Mesenteric fat pad (tissue), 1 donor: ENCODE measurements around the gene UGT1A8. TPM values are rescaled to one million over a fixed set of nuclear protein-coding genes. Genes with fewer than 3 reads are reported as not detected.
"Not testable (repeated sequence)": the region's sequence is repeated elsewhere in the genome, so short reads cannot be mapped to it uniquely, and the experiment has no call there.

ENCODE experiments used
- DNase-seq: peaks from one replicate; pipeline ENCODE4 v3.0.0-alpha.2; 2020; ENCODE audit warnings: low spot score
- total RNA-seq: library from RNA; stranded (reverse); fragmentation: NEBNext Ultra II Directional; extraction: Animal tissue kit (Norgen Biotek cat#: 25700); gene quantifications from one replicate; pipeline ENCODE4 v1.2.1, GENCODE V29; 2021
- donor health status: DM: yes; HTN: yes; CAD: no.

UGT1A8 gene
- total RNA-seq, 1 donor from 2014 or later, result not detected

DNA sequence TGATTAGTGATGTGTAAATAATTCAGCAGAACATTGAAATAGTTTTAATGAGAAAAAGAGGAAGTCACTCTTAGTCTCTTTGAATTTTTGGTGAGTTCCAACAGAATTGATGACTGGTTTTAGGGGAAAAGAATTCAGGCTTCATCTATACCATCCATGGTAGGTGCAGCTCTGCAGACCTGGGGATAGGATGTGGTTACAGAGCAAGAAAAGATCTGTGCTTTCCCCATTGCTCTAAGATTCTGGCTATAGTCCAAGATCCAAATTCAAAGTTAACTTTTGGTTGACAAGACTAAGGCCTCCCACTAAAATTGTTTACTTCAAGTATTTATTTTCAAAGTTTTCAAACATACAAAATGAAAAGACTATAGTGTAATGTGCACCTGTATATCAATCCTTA lies 22.4 kb downstream of the UGT1A8 start:
- DNase-seq, result no peak

DNA sequence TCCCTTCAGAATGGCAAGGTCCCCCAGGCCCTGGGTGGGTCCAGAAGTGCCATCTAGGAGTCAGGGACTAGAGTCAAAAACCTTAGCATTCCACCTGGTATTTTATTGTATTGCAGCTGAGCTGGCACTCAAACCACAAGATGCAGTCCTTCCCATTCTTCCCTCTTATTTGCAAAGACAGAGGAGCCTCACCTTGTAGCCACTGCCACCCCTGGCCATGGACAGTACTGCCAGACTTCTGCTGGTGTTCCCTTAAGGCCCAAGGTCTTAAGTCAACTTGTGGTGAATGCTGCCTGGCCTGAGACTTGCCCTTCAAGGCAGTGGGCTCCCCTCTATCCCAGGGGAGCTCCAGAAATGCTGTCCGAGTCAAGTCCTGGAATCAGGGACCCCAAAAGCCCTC lies 25.7 kb downstream of the UGT1A8 start:
- DNase-seq, result no peak

DNA sequence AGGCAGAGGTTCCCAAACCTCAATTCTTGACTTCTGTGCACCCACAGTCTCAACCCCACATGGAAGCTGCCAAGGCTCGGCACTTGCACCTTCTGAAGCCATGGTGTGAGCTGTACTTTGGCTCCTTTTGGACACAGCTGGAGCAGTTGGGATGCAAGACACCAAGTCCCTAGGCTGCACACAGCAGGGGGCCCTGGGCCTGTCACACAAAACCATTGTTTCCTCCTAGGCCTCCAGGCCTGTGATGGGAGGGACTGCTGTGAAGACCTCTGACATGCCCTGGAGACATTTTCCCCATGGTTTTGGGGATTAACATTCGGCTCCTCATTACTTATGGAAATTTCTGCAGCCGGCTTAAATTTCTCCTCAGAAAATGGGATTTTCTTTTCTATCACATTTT lies 28.6 kb downstream of the UGT1A8 start:
- not testable (repeated sequence) for DNase-seq

DNA sequence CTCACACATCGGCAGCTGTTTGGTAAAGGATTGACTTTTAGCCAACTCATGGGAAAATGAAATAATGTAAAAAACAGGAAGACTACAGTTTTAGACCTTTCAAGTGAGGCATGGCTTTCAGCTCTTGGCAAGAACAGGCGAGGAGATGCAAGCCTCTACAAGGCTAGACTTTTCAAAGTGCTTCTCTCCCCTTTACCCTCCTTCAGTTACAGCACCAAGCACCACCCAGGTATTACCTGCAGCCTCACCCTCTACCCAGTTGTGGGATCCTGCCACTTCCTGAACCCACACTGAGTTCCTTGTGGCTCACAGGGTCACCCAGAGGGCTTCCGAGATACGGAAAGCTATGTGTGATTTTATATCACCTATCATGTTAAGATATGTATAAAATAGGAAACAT lies 33.5 kb downstream of the UGT1A8 start:
- DNase-seq, result no peak

DNA sequence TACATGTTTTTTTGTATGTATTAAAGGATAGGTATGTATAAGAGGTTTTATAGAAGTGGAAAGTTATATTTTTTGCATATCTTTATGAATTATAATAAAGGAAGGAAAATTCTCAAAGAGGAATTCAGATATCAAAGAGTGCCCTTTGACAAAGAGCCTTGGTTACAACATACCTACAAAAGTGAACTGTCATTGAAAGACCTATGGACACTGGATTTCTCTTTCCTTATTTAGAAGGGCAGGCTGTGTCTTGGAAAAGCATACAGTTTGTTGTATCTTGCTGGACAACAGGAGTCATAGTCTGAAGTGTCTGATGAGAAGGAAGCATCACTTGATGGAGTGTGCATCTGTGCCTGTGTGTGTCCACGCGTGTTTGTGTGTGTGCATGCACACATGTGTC lies 34.0 kb downstream of the UGT1A8 start:
- DNase-seq, result no peak

DNA sequence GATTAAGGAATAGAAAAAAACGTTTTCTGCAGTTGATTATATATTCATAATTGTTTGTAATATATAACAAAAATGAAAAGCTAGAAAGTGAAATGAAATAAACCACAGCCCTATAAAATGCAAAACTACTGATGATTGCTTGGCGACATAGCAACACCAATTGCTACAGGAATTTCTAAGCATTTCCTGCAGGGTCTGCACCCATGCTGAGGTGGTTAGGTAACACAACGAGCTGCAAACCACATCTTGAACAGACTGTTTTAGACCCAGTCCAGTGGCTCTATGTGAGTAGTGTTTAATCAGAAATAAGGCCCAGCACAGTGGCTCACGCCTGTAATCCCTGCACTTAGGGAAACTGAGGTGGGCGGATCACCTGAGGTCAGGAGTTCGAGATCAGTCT lies 37.1 kb downstream of the UGT1A8 start:
- DNase-seq, result no peak

DNA sequence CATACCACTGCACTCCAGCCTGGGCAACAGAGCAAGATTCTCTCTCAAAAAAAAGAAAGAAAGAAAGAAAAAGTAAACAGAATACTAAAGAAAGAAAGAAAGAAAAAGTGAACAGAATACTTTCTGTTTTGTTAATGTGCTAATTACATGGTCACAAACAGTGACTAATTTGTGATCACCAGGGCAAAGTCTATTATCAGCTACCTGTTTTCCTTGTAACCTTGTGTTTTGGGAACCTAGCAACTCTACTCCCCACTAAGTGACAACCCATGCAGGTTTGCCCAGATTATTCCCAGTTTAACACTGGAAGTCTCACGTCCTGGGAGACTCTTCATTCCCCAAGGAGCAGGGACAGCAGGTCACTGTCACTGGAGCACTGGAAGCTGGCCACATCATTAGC lies 37.6 kb downstream of the UGT1A8 start:
- DNase-seq, result no peak

DNA sequence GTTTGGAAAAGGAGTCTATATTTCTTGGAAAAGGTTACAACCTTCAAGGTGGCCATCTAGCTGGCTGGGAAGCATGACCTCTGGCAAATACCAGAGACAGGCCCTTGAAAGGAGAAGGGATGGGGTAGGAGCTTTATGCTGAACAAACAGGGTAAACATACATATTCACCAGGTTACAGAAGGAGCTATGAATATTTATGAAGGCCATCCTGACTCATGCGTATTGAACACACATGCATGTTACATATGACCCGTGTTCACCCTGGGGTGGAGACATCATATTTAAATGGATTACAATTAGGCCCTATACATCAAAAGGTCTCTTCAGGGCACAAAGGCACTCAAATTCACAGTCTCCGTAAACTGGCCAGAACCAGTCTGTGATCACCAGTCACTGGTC lies 38.5 kb downstream of the UGT1A8 start:
- not testable (repeated sequence) for DNase-seq

DNA sequence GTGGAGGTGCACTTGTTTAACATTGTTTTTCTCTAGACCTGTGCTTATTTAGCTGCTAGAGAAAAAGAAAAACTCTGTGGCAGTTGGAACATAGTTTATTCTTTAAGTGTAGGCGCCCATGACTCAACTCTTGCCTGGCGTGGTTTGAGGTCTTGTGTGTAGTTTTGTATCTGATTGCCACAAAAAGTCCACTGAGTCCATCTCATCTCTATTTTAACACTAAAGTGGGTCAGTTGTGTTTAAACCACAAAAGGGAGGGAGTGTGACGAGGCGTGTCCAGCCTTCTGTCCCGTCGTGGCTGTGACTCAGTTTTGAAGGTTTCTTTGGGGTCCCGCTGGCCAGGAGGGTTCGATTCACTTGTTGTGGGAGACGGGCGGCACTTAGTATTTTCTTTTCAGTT lies 39.0 kb downstream of the UGT1A8 start:
- no peak for DNase-seq

DNA sequence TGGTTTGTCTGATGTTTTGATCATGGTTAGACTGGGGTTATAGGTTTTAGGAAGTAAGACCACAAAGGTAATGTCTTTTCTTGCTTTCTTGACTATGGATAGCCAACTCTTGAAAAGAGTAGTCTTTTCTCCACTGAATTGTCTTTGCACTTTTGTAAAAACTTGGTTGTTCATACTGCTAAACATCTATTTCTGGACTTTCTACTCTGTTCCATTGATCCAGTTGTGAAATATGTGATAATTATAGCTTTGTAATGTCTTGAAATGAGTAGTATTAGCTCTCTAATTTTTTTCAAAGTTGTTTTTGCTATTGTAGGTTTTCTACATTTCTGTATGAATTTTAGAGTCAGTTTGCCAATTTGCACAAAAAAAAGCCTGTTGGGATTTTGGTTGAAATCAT lies 41.2 kb downstream of the UGT1A8 start:
- DNase-seq, result no peak

DNA sequence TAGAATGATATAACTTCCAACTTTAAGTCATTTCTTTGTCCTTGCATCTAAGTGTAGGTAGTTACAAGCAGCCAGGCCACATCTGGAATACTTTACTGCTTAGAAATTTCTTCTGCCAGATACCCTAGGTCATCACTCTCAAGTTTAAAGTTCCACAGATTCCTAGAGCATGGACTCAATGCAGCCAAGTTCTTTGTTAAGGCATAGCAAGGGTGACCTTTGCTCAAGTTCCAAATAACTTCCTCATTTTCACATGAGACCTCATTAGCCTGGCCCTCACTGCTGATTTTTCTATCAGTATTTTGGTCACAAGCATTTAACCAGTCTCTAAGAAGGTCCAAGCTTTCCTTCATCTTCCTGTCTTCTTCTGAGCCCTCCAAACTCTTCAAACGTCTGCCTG lies 46.5 kb downstream of the UGT1A8 start:
- DNase-seq, result no peak

DNA sequence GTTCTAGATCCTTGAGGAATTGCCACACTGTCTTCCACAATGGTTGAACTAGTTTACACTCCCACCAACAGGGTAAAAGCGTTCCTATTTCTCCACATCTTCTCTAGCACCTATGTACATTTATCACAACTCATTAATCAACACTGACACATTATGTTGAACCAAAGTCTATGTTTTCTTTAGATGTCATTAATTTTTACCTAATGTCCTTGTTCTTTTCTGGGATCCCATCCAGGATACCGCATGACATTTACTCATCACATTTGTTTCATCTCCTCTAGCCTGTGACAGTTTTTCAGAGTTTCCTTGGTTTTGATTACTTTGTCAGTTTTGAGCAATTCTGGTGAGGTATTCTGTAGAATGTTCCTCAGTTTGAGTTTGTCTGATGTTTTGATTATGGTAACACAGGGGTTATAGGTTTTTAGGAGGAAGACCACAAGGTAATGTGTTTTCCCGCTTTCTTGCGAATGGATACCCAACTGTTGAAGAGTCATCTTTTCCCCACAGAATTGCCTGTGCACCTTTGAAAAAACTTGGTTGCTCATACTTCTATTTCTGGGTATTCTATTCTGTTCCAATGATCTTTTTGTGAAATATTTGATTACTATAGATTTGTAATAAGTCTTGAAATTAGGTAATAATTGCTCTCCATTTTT lies 51.3 kb downstream of the UGT1A8 start:
- DNase-seq, result no peak

DNA sequence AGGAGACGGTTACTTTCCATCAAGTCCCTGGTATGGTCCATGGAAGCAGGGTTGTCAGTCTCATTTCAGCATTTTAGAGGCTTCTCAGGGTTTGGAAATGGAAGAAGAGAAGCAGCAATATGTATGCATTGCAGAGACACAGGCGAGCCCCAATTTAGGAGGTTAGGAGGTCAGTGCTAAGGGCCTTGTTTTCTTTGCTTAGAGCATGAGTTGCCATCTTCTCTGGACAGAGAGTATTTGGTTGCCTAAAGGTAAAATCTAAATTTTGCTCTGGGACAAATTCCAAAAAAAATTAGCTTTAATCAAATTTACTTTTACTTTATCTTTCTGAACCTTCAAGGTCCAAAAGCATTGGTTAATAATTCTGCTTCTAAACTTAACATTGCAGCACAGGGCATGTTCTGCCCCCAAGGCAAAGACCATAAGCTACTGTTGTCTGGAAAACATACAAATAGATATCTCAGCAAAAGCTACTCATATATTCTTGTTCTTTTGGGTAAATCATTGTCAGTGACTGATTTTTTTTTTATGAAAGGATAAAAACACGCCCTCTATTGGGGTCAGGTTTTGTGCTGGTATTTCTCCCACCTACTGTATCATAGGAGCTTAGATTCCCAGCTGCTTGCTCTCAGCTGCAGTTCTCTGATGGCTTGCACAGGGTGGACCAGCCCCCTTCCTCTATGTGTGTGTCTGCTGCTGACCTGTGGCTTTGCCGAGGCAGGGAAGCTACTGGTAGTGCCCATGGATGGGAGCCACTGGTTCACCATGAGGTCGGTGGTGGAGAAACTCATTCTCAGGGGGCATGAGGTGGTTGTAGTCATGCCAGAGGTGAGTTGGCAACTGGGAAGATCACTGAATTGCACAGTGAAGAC lies 54.1 kb downstream of the UGT1A8 start, which contains the start of gene UGT1A9:
Gene UGT1A9, plus strand, starts transcription at position 609 of the 872 bp plus-strand sequence. Its CDS starts 37 bp downstream, at position 646.
- DNase-seq, result no peak

DNA sequence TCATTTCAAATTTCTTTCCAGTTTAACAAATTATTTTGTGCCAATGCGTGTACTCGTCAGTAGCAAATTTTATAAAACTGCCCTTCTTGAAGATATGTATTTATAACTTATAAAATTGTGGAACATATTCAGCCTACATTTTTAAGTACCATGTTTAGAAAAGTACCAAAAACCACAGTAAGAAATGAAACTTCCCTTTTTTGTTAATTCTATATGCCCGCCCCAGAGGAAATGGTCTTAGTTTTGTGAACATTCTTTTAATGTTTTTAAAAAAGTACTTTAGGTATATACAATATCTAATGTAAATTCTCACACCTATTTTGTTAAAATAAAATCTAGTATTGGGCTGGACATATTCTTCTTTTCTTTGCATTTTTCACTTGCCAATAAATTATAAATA lies 55.5 kb downstream of the UGT1A8 start:
- no peak for DNase-seq

DNA sequence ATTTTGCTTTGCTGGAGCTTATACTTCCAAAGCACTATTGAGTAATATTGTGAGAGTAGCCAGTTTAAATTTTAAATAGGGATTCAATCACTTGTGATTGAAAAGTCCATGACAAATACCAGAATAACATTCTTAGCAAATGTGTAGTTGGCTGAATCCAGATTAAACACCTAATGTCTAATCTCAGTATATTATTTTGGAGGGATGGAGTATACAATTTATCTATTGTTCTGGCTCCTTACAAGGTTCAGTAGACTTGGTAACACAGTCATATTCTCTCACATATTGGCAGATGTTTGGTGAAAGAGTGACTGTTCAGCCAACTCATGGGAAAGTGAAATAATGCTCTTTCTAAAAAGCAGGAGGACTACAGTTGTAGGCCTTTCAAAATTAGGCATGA lies 56.5 kb downstream of the UGT1A8 start:
- DNase-seq, result no peak

DNA sequence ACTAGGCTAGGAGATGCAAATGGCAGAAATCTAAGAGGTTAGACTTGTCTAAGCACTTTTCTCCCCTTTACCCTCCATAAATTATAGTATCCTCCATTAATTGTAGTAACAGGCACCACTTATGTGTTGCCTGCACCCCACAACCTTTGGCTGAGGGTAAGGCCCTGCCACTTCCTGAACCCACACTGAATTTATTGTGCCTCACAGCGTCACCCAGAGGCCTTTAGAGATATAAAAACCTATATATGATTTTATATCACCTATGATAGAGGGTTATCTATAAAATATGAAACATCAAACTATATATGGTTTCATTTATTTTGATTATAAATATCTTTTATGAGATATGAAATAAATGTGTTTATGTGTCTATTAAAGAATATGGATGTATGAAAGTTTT lies 56.9 kb downstream of the UGT1A8 start:
- no peak for DNase-seq

DNA sequence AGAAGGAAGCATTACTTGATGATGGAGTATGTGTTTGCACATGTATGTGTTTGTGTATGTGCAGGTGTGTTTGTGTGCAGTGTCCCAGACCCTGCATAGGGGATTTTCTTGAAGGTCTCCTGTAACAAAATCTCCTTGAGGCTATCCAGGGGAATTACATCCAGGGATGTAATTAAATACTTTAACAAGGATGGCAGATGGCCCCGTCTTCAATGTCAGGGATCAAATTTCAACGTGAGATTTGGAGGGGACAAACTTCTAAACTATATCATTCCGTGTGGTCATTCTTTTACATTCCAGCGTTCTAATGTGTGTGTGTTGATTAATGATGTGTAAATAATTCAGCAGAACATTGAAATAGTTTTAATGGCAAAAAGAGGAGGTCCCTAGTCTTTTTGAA lies 57.6 kb downstream of the UGT1A8 start:
- DNase-seq, result no peak

DNA sequence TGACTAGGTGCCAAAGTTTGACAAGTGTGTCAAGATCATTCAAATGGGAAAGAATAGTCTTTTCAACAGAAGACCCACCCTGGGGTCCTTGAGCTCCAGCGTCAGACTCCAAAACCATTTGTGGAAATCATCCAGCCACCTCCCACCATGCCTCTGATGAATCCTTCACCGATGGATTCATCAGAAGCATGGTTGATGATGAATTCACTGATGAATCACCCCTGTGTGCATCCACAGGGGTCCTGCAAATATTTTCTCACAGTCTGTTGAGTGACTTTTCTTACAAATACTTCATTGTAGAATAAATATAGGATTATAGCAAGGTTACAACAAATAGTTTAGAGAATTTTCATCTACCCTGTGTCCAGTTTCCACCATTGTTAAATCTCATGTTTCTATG lies 58.6 kb downstream of the UGT1A8 start:
- no peak for DNase-seq

DNA sequence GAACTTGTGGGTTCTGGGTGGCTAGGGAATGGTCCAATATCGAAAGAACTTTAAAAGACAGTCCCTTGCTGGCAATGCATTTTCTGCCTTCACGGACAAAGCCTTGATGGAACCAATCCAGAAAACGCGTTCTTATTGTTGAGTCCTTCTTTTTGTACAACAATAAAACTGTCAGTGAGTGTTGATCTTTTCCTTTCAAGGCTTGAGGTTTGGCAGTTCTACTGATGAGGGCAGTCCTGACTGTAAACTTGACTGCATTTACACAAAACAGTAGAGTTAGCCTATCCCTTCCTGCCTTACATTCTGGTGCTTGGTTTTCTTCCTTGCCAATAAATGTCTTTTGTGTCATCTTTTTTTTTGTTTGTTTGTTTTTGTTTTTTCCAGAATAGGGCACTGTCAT lies 61.8 kb downstream of the UGT1A8 start:
- no peak for DNase-seq

DNA sequence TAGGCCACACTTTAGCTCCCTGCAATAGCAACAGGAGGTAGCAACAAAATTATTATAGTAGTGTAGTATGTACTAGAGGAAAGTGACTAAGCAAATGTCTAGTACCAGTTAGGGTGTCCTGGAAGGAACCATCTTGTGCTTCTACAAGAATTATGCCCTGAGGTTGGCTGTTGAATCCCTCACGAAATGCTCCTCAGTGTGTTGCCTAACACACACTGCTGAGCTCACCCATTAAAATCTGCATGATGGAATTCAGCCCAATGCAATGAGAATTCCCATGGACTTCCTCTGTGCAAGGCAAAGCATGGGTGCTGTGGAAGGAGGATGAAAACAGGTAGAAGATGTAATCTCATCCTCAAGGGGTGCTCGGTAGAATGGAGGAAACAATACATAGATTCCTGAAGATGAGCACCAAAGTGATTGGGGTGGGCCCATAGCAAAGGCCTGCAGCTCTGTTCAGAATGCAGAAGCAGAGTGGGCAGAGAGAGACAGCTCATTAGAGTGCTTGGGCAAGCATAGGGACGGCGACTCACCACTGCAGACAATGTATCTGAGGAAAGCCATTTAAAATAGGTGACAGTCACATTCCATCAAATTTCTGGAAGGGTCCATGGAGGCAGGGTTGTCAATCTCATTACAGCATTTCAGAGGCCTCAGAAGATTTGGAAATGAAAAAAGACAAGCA lies 63.1 kb downstream of the UGT1A8 start:
- DNase-seq, result no peak

DNA sequence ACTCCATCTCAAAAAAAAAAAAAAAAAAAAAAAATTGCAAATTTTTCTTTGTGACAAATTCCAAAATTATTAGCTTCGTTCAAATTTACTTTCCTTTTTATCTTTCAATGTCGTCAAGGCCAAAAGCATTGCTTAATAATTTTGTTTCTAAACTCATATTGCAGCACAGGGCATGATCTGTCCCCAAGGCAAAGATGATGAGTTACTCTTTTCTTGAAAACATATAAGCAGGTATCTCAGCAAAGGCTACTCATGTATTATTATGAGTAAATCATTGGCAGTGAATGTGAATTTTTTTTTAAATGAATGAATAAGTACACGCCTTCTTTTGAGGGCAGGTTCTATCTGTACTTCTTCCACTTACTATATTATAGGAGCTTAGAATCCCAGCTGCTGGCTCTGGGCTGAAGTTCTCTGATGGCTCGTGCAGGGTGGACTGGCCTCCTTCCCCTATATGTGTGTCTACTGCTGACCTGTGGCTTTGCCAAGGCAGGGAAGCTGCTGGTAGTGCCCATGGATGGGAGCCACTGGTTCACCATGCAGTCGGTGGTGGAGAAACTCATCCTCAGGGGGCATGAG lies 64.2 kb downstream of the UGT1A8 start, which contains the start of gene UGT1A7:
Gene UGT1A7, plus strand, starts transcription at position 381 of the 579 bp plus-strand sequence. Its CDS starts 37 bp downstream, at position 418.
- DNase-seq, result no peak

DNA sequence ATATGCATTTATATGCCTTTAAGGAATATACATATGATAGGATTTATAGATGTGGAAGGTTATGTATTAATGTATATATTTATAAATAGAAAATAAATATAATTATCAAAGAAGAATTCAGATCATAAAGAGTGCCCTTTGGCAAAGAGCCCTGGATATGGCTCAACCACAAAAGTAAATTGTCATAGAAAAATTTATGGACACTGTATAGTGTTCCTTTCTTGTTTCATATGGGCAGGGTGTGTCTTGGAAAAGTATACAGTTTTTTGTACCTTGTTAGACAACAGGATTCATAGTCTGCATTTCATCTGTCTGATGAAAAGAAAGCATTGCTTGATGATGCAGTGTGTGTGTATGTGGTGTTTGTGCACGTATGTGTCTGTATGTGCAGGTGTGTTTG lies 67.2 kb downstream of the UGT1A8 start:
- no peak for DNase-seq
